Central memory CD4-positive, alpha-beta T cell (primary cell): ENCODE data around the gene GMPPA.

Experiments used
- DNase-seq: peaks from one replicate; pipeline ENCODE4 v3.0.0; 2022

Gene GMPPA

DNA sequence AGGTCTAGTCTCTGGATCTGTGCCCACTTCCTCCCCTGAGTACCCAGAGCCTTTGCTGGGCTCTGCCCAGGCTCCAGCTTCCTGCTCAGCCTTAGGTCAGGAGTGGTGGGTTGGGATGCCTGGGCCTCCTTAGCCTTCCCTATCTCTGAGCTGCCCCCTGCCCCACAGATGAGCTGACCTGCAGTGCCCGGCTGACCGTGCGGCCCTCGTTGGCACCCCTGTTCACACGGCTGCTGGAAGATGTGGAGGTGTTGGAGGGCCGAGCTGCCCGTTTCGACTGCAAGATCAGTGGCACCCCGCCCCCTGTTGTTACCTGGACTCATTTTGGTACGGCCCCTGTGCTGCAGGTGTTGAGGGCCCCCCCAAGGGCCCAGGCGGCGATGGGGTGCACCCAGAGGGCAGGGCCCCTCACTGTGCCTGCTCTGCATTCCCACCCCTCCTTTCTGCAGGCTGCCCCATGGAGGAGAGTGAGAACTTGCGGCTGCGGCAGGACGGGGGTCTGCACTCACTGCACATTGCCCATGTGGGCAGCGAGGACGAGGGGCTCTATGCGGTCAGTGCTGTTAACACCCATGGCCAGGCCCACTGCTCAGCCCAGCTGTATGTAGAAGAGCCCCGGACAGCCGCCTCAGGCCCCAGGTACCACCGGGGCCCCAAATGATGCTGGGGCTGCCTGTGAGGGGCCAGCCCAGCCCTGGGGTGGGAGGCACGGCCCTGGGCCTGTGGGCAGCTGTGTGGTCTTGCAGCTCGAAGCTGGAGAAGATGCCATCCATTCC is 30.1 kb upstream of the GMPPA start:
- no peak for DNase-seq

GRCh38 chr2:219469186-219469724 is 29.4 kb upstream of the GMPPA start:
- no peak for DNase-seq

DNA sequence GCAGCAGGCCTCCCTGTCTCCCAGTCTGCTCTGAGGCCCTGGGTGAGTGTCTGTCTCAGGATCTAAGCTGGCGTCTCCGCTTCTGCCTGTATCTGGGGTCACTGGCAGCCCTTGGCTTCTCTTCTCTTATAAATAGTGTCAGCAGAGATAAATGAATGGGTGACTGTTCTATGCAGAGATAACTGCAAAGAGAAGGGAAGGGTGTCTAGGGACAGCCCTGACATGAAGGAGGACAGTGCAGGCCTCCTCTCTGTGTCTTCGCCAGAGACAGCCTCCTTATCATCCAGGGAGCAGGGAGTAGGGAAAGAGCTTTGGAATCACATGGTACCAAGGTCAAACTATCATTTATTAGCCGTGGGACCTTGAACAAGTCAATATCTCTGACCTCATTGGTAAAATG is 28.3 kb upstream of the GMPPA start:
- no peak for DNase-seq

DNA sequence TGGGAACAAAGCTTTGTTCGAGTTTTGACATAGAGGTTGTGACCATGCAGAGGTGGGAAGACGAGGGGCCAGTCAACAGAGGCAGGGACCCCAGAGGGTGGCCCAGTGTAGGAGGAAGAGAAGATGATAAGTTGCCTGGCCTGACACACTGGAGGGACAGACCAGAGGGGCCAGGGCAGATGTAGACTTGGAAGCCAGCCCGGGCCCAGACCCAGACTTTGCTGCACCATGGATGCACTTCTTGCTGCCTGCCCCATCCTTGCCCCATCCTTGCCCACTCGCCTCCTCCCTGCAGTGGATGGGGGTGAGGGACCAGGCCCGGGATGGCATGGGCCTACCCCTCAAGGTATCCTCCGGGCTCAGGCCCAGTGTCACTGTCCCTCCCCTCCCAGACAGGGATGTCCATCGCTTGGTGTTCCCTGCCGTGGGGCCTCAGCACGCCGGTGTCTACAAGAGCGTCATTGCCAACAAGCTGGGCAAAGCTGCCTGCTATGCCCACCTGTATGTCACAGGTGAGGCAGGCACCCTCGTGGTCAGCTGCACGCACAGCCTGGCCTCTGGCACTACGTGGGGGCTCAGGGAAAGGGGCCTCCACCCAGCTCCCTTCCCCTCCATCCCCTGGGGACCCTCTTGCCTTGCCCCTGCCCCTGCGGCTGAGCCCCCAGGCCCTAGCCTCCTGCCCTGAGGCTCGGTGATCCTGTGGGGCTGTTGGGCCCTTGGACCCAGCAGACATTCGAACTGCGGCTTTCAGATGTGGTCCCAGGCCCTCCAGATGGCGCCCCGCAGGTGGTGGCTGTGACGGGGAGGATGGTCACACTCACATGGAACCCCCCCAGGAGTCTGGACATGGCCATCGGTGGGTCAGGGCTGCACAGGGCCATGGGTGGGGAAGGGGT is 27.0 kb upstream of the GMPPA start:
- DNase-seq = no peak

DNA sequence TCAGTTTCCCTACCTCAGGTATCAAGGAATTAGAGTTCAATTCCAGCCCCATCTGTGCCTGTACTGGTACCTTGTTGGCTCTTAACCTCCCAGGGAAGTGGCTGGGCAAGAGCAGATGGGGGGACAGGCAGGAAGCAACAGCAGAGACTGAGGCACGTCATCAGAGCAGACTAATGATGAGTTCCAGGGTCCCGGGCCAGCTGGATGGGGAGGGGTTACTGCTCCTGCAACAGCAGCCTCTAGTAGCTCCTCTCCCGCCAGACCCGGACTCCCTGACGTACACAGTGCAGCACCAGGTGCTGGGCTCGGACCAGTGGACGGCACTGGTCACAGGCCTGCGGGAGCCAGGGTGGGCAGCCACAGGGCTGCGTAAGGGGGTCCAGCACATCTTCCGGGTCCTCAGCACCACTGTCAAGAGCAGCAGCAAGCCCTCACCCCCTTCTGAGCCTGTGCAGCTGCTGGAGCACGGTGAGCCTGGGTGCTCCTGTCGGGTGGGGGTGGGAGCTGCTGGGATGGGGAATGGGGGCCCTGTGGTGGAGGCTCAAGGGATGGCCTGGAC is 26.0 kb upstream of the GMPPA start:
- no peak for DNase-seq

- DNase-seq = no peak
These were observed 25.2 kb upstream of the GMPPA start for GRCh38 chr2:219473511-219473910.

- DNase-seq = no peak
These were observed 24.2 kb upstream of the GMPPA start for GRCh38 chr2:219474285-219475060.

- no peak for DNase-seq
These were observed 23.4 kb upstream of the GMPPA start for GRCh38 chr2:219475278-219475677.

GRCh38 chr2:219475697-219476651 is 22.7 kb upstream of the GMPPA start:
- peak; percentile 14 for DNase-seq

DNA sequence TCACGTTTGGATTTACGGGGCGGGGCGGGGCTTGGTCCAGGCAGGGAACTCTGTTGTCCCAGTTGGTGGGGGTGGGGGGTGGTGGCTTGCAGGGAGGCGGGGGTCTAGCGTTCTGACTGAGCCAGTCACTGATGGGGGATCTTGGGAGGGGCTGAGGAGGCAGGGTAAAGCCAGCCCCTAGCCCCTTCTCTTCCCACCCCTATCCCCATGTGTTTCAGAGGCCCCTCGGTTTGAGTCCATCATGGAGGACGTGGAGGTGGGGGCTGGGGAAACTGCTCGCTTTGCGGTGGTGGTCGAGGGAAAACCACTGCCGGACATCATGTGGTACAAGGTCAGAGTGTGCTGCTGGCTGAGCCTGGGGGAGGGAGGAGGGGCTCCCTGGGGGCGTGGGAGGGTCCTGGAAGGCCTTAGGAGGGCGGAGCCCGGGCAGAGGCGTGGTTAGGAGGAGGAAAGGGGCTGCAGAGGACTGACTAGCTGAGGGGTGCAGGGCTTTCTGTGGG is 22.0 kb upstream of the GMPPA start:
- DNase-seq = no peak

DNA sequence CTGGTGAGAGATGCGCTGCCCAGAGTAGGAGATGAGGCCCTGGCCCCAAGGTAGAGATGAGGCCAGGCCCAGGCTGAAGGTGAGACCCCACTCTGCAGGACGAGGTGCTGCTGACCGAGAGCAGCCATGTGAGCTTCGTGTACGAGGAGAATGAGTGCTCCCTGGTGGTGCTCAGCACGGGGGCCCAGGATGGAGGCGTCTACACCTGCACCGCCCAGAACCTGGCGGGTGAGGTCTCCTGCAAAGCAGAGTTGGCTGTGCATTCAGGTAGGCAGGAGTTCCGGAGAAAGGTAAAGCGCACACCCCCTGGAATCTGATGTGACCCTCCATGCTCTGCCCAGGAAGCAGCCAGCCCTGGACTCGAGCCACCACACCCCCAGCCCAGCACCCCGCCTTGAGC is 21.5 kb upstream of the GMPPA start:
- DNase-seq = no peak

DNA sequence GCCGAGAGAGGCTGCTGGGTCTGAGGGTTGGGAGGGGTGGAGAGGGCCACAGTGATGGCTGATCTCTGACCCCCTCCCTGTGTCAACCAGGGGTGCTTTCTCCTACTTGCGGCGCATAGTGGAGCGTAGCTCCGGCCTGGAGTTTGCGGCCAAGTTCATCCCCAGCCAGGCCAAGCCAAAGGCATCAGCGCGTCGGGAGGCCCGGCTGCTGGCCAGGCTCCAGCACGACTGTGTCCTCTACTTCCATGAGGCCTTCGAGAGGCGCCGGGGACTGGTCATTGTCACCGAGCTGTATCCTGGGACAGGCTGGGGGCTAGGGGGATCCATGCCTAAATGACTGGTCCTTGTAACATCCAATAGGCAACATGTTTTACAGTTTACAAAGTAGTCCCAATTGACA is 20.9 kb upstream of the GMPPA start:
- no peak for DNase-seq

DNA sequence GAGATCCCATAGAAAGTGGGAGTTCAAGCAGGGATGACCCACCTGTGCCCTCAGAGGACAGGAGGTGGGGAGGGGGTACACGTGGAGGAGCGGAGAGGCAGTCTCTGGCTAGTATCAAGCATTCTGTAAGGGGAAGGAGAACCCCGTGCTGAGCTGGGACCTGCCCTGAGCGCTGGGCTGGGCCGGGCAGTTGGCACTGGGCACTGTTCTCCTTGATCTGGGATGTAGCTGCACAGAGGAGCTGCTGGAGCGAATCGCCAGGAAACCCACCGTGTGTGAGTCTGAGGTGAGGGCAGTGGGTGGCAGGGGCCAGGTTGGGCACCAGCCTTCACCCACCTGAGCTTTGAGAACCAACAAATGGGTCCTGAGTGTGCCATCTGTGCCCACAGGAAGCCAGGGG is 19.8 kb upstream of the GMPPA start:
- no peak for DNase-seq

- DNase-seq = no peak
These were observed 18.7 kb upstream of the GMPPA start for GRCh38 chr2:219480004-219480403.

- DNase-seq = no peak
These were observed 15.9 kb upstream of the GMPPA start for GRCh38 chr2:219482674-219483405.

DNA sequence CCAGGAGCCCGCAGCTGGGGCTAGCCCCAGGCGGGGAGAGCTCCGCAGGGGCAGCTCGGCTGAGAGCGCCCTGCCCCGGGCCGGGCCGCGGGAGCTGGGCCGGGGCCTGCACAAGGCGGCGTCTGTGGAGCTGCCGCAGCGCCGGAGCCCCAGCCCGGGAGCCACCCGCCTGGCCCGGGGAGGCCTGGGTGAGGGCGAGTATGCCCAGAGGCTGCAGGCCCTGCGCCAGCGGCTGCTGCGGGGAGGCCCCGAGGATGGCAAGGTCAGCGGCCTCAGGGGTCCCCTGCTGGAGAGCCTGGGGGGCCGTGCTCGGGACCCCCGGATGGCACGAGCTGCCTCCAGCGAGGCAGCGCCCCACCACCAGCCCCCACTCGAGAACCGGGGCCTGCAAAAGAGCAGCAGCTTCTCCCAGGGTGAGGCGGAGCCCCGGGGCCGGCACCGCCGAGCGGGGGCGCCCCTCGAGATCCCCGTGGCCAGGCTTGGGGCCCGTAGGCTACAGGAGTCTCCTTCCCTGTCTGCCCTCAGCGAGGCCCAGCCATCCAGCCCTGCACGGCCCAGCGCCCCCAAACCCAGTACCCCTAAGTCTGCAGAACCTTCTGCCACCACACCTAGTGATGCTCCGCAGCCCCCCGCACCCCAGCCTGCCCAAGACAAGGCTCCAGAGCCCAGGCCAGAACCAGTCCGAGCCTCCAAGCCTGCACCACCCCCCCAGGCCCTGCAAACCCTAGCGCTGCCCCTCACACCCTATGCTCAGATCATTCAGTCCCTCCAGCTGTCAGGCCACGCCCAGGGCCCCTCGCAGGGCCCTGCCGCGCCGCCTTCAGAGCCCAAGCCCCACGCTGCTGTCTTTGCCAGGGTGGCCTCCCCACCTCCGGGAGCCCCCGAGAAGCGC is 15.0 kb upstream of the GMPPA start:
- DNase-seq = no peak

- DNase-seq = no peak
These were observed 14.1 kb upstream of the GMPPA start for GRCh38 chr2:219484343-219485200.

DNA sequence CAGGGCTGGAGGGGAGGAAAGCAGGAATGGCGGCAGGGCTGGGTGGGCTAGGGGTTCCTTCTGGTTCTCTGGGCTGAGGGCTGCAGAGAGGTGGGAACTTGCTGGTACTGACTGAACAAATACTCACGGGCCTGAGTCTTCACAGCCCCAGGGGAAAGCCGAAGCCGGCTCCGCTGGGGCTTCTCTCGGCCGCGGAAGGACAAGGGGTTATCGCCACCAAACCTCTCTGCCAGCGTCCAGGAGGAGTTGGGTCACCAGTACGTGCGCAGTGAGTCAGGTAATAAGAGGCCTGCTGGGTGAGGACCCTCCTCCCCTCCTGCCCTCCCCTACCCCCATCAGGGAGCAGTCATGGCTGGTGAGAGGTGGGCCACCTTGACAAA is 13.5 kb upstream of the GMPPA start:
- DNase-seq = no peak
